ENCODE results near the gene SCAPER.
"Not testable (repeated sequence)": the region's sequence is repeated elsewhere in the genome, so short reads cannot be mapped to it uniquely, and the experiment has no call there.

Gene SCAPER

GRCh38 chr15:76861815-76862397 is 43.2 kb downstream of the SCAPER start:
- DNase-seq: no peak

GRCh38 chr15:76860201-76860600 is 44.9 kb downstream of the SCAPER start:
- no peak for DNase-seq

- DNase-seq: not testable (repeated sequence)
These were observed 54.8 kb downstream of the SCAPER start for GRCh38 chr15:76850367-76850766.

GRCh38 chr15:76846782-76847181 is 58.4 kb downstream of the SCAPER start:
- no peak for DNase-seq

- DNase-seq: no peak
These were observed 61.0 kb downstream of the SCAPER start for GRCh38 chr15:76844096-76844495.

GRCh38 chr15:76843269-76843668 is 61.9 kb downstream of the SCAPER start:
- no peak for DNase-seq

GRCh38 chr15:76840830-76841460 is 64.2 kb downstream of the SCAPER start:
- no peak for DNase-seq

- no peak for DNase-seq
These were observed 66.0 kb downstream of the SCAPER start for GRCh38 chr15:76839173-76839572.

GRCh38 chr15:76837474-76837873 is 67.7 kb downstream of the SCAPER start:
- DNase-seq: no peak

GRCh38 chr15:76829939-76830338 is 75.2 kb downstream of the SCAPER start:
- no peak for DNase-seq

GRCh38 chr15:76823890-76824289 is 81.2 kb downstream of the SCAPER start:
- DNase-seq: no peak

- DNase-seq: no peak
These were observed 81.8 kb downstream of the SCAPER start for GRCh38 chr15:76823303-76823702.

- not testable (repeated sequence) for DNase-seq
These were observed 86.2 kb downstream of the SCAPER start for GRCh38 chr15:76818926-76819325.

- no peak for DNase-seq
These were observed 89.7 kb downstream of the SCAPER start for GRCh38 chr15:76815421-76815820.

- DNase-seq: no peak
These were observed 92.8 kb downstream of the SCAPER start for GRCh38 chr15:76812381-76812780.

GRCh38 chr15:76809412-76810103 is 95.6 kb downstream of the SCAPER start:
- no peak for DNase-seq

GRCh38 chr15:76803049-76803571 is 102.0 kb downstream of the SCAPER start:
- DNase-seq: no peak

GRCh38 chr15:76802411-76802810 is 102.7 kb downstream of the SCAPER start:
- DNase-seq: no peak

GRCh38 chr15:76799760-76800159 is 105.4 kb downstream of the SCAPER start:
- no peak for DNase-seq

- DNase-seq: no peak
These were observed 109.9 kb downstream of the SCAPER start for GRCh38 chr15:76795217-76795616.

- DNase-seq: no peak
These were observed 112.0 kb downstream of the SCAPER start for GRCh38 chr15:76793162-76793561.

- DNase-seq: no peak
These were observed 113.6 kb downstream of the SCAPER start for GRCh38 chr15:76791511-76791910.

GRCh38 chr15:76787273-76787672 is 117.9 kb downstream of the SCAPER start:
- no peak for DNase-seq

GRCh38 chr15:76776969-76777368 is 128.2 kb downstream of the SCAPER start:
- DNase-seq: no peak
